Kidney tubule cell (primary cell): ENCODE measurements around the gene CRYZL1.
"Not testable (repeated sequence)": the region's sequence is repeated elsewhere in the genome, so short reads cannot be mapped to it uniquely, and the experiment has no call there.

ENCODE experiments used
- DNase-seq: peaks from one replicate; pipeline ENCODE4 v3.0.0-alpha.2; 2018; ENCODE audit warnings: low spot score

CRYZL1 gene

DNA sequence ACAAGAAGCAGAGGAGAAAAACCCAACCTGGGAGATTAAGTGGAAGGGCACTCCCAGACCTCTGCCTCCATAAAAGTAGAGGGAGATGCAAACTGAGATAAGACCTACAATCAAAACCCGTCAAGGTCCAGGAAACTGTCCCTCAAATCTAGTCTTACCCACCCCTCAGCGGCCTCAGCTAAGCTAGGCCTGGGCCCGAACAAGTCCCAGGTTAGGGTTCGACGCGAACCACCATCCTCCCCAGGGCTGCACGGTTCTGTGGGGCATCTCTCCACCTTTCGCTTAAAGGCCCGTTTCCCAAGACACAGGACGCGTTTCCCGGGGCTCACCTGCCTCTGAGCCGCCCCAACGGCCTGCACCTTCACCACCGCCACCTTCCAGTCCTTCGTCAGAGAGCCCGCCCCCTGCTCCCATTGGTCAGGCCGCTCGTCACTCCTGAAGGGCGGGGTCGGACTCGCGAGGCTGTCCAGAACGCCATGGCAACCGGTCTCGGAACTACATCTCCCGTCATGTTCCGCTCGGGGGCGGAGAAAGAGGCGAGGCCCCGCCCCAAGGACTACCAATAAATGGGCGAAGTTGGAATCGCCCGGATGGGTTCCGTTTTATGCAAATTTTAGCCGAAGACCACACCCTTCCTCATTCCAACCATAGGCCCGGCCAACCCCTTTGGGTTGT is at the start of gene CRYZL1:
CRYZL1 (minus strand) TSS at position 390 of the 675 bp plus-strand sequence. CDS start 10,190 bp downstream, outside the sequence.
- peak; percentile 100 for DNase-seq

DNA sequence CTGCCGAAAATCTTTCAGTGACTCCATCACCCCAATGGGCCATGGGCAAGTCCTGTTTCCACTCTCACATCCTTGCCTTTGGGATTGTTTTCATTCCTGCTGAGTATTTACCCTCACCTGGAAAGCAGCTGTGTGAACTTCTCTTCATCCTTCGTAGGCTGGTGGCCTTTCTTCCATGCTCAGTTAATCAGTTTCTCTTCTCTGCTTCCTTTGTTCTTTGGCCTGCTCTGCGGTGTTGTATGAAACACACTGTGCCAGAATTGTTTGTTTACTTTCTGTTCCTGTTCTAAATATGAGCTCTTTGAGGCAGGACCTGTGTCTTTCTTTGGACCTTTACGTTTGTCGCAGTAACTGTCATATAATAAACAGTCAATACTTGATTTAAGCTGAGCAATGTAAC is 49.3 kb upstream of the CRYZL1 start:
- DNase-seq: no peak

DNA sequence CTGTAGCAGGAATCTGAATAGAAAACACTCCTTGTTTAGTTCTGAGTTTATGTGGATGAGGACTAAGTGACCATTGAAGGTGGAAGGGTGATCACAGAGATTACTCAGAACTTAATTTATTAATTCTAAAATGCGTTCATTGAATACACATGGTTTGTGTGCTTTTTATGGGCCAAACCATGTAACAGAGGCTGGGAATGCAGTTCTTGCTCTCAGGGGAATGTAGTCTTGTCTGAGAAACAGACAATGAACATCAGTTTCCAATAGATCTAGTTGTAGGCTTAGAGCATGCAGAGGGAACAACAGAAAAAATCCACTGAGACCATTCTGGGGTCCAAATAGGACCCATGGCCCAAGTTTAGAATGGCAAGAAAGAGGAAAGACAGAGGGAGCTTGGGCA is 46.8 kb upstream of the CRYZL1 start:
- no peak for DNase-seq

DNA sequence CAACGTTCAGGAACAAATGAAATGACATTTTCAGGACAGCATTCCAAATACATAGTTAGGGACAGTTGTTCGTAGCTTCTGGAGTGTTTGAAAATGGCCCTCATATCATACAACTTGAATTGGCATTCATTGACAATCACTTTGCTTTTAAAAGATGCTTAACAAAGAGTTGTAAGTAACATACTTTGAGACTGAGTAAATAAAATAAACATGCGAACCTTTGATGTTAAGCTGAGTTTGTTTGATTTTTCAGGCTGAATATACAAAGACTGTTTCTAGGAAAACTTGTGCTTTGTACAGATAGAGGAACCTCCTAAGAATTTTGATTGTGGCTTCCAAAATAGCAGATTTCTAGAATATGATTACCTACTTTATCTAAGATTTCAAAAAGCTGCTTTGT is 46.1 kb upstream of the CRYZL1 start:
- no peak for DNase-seq

DNA sequence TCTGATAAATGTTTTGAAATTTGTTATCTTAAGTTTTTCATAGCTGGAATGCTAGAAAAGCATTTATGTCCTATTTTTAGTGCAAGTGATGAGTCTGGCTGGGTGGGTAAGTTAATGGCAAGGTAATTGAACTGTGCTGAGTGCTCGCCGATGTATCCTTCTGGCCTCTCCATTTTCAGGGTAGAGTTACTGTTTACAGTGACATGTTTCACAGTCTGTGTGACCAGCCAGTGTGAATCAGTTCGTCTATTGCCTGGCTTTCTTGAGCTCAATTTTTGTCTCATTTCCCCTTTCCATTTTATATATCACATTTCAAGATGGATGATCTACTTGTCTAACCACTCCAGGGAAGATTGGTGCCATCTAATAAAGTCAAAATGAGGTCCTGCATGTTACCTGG is 44.8 kb upstream of the CRYZL1 start:
- no peak for DNase-seq

DNA sequence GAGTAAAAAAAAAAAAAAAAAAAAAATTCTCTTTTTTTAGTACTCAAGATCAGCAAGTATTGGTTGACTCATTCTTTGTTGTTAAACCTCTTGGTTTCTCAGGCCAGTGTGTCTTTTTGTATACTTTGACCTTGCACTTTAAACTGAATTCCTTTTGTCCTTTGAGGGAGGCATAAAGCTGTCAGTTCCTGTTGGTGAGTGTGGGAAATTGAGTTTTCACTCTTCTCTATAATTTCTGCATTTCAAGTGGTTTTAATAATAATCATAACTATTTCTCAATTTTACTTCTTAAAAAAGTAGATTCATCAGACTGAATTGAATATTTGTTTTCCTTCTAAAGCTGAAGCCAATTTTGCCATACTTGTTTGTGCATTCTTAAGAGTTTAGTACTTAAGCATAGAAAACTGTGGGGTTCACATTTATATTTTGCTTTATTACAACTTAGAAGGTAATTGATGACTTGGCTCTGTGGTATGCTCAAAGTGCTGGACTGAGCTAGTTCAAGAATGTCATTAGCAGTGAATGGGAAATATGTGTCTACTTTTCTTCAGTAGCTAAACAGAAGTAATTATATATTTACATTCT is 44.2 kb upstream of the CRYZL1 start:
- DNase-seq: peak; percentile 62

DNA sequence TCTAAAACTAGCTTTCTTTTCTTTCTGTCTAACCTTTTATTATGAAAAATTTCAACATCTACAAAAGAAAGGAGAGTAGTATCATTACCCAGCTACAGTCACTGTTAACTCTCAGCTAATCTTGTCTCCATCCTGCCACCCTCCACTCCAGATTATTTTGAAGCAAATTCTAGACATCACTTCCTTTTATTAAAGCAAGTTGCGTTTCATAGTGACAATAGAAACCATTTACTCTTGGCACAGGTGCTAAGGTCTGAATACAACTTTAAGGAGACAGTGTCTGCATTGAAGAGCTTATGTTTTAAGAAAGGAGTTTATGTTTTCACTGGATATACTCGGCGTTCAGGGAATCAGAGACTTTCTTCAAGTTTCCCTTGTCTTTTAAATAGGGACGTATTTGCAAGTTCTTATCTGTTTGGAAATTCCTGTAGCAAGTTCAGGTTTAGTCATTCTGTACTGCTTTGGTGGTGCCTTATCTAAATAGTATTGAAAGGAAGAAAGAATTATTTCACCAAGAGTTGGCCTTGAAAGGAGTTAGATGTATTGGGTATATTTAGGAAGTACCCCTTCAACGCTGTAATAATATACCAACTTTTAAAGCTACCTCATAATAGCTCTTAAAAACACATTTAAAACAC is 43.5 kb upstream of the CRYZL1 start:
- no peak for DNase-seq

DNA sequence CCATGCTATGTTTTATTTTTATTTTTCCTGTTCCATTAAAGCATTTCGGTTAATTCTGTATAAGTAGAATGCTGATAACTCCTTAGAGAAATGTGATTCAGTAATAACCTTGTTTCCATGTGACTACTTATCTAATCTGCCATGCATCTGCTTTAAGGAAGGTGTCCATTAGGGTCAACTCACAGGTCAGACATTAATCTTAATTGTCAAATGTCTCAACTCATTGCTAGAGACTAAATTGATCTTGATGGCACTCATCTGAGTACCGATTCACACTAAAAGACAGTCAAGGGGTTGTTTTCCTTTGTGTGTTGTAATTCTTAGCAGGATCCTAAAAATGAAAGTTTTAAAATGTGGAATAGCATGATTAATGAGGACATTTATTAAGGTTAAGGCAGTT is 42.5 kb upstream of the CRYZL1 start:
- no peak for DNase-seq

DNA sequence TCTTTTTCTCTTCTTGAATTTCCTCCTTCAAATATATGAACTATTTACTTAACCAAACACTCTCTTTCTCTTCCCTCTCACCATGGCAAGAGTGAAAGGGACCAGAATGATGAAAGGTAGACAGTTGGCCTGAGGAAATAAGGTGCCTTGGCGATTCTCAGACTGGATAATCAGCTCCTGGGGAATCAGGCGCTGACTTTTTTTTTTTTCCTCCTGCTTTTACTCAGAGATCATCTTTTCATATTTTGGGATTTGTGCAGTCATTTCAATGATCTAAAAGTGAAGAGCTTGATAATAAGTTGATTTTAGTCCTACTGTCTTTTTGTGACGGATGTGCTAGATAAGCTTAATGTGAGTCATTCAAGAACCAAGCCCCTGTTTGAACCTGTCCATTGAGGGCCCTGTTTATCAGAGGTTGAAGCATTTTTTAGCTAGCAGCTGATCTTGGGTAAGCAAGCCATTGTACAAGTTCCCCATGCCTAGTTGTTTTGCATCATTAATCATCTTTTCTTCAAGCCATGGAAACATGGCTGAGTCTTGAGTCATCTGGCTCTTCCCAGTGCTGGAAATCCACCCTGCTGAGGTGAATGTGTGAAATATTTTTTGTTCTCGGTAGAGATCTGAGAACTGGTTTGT is 41.6 kb upstream of the CRYZL1 start:
- DNase-seq: peak; percentile 95

DNA sequence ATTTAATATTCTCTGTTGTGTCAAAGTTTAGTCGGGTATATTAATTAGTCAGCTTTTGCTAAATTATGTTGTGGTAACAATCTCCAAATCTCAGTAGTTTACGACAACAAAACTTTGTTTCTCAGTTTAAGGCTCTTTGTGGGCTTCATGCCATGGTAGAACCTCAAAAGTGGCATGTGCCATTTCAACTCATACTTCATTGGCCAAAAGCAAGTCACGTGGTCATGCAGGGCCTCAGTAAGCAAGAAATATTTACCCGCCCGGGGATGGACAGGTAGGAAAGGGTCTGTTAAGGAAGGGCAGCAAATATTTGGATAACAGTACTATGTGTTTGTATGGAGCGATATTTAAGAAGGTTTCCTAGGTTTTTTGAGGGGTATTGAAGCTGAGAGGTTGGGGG is 39.3 kb upstream of the CRYZL1 start:
- DNase-seq: no peak

DNA sequence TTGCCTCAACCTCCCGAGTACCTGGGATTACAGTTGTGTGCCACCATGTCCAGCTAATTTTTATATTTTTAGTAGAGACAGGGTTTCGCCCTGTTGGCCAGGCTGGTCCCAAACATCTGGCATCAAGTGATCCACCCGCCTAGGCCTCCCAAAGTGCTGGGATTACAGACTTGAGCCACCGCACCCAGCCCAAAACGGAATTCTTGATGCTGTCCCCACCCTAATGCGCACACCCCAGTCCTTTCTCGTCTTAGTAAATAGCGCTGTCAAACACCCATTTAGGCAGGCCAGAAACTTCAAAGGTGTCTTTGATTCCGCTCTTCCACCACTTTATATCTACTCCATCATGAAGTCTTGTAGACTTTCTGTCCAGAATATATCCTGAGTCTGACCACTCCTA is 35.9 kb upstream of the CRYZL1 start:
- no peak for DNase-seq

DNA sequence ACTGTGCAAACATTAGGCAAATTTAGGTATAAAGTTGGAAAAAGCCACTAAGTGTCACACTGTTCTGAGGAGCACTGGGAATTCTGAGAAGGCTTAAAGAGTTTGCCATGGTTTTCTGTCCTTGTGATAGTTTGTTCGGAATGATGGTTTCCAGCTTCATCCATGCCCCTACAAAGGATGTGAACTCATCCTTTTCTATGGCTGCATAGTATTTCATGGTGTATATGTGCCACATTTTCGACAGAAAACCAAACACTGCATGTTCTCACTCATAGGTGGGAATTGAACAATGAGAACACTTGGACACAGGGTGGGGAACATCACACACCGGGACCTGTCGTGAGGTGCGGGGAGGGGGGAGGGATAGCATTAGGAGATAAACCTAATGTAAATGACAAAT is 35.1 kb upstream of the CRYZL1 start:
- not testable (repeated sequence) for DNase-seq

DNA sequence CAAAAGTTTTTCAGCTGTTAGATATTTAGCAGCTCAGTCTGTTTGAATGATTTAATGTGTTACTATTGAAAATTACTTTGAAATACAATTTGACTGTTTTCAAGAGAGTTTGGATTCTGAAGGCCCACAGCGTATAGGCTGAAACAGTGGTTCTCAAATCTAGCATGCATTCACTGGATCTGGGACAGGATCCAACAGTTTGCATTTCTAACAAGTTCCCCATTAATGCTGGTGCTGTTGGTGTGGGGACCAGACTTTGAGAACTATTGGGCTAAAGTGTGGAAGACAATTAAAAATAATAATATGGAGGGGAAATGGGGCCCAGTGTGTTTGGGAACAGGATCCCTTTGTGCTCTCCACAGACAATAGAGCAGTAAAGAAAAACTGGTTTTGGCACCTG is 32.7 kb upstream of the CRYZL1 start:
- no peak for DNase-seq

DNA sequence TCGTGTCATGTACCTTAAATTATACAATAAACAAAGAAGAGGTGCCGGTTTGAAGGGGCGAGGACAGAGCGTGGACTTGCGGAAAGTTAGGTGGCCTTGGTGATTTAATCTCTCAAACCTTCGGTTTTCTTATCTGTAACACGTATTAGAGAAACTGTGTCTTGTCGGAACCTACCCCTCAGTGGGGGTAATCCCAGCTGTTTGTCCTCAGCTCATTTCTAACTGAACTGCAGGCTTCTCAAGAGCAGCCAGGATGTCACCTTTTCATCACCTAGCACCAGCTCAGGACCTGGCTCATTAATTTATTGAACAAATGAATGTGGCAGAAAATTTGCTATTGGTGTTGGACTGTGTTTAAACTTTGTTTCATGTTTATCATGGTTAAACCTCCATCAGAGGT is 31.9 kb upstream of the CRYZL1 start:
- no peak for DNase-seq

DNA sequence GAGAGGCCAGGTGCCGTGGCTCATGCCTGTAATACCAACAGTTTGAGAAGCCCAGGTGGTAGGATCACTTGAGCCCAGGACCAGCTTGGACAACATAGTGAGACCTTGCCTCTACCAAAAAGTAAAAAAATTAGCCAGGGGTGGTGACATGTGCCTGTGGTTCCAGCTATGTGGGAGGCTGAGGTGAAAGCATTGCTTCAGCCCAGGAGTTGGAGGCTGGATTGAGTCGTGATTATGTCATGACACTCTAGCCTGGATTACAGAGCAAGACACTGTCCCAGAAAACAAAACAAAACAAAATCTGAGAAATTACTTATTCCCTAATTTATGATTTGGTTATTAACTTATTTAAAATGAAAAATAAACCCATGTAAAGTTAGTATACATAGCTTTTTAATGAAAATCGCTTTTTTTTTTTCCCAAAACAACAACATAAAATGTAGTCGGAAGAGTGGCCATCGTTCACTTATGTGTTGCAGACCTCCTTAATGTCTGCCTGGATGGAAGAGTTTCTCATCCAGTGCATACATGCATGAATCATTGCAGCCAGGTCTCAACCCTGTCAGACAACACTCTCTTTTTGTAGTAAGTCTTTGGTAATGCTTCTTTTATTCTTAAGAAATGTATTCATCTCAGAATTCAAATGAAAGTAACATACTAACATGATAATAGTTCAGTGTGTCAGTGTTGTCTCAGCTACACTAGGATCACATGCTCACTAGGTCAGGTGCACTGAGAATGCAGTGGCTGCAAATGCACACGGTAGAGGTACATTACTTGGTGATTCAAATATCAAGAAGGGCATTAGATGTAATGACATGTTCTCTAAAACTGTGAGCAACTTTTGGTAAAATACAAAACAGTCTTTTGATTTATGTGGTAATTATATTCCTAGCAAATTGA is 28.8 kb upstream of the CRYZL1 start:
- DNase-seq: peak; percentile 21

DNA sequence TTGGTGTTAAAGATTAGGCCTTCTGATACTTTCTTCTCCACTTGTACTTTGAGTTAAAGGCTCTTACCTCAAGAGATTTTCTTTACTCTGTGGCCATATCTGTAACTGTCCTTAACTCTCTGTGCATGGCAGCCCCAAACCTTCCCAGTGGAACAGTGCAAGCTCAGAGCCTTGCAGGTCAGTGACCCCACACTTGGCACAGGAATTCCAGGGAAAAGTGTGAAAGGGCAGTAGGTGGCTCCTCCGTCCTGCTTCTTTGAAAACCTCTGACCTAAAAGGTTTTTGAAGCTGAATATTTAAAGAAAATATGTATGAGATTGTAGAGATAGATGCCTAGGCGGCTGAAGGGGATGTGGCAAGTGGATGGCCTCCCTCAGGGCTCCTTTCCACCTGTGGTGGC is 27.1 kb upstream of the CRYZL1 start:
- no peak for DNase-seq

DNA sequence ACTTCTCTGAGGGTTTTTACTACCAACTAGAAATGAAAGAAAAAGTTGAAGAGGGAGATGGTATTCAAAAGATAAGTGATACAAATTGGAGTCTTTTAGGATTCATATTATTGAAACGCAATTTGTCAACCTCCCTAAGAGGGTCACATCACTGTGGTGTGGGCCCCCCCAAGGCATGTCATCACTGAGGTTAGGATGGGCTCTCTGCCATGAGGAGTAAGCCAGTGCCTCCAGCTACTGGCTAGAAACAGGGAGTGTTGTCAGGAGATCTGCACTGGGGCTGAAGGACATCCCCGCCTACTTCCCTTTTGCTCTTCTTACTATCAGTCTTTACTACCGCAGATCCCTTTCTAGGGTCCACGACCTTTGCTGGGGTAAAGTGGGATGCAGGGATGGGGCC is 26.6 kb upstream of the CRYZL1 start:
- DNase-seq: no peak

DNA sequence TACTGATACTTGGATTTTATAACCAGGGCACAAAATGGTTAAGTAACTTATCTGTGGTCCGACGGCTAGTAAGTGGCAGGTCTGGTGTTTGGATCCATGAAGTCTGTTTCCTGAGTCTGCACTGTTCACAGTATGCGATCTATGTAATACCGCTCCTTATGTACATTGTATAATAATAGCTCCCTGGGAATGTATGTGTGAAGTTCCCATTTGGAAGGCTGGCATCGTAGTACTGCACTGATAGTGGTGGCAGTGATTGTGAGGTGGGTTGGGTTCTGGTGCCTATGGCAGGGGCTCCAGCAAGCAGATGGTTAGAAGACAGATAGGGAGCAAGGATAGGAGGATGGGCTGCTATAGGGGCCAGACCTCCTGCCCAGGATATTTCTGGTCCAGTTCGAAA is 26.1 kb upstream of the CRYZL1 start:
- DNase-seq: no peak

DNA sequence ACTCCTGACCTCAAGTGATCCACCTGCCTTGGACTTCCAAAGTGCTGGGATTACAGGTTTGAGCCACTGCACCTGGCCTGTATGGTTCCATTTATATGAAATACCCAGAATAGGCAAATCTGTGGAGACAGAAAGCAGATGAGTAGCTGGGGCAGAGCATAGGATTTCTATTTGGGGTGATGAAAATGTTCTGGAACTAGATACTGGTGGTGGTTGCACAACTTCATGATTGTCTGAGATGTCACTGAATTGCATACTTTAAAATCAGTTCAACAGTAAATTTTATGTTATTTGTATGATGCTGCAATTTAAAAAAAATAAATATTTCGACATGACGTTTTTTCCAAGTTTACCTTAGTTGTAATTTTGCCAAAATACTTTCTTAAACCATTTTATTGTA is 24.6 kb upstream of the CRYZL1 start:
- DNase-seq: no peak

DNA sequence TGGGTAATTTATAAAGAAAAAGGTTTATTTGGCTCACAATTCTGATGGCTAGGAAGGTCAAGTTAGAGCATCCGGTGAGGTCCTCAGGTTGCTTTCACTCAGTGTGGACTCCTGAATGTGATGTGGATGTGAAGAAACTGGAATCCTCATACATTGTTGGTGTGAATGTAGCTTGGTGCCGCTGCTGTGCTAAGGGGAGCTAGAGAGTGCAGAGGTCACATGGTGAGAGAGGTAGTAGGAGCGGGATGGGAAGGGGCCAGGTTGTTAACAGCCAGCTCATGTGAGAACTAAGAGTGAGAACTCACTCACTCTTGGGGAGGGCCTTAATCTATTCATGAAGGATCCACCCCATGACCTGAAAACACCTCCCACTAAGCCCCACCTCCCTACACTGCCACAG is 22.6 kb upstream of the CRYZL1 start:
- DNase-seq: no peak

DNA sequence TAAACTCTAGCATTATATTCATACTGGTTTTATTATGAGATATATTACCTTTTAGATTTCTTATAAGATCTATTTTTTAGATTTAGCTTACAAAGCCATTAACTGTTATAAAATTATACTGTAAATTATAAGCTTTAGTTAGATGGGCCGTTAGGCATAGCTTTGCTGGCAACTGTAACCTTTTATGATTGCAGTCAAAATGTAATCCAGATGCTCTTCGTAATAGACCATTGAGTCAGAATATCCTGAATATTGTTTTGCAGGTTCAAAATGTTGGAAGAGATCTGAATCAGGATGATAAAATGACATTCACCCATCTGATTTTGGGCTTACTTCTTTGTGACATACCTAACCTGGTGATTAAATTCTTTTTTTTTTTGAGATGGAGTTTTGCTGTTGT is 21.7 kb upstream of the CRYZL1 start:
- DNase-seq: no peak

DNA sequence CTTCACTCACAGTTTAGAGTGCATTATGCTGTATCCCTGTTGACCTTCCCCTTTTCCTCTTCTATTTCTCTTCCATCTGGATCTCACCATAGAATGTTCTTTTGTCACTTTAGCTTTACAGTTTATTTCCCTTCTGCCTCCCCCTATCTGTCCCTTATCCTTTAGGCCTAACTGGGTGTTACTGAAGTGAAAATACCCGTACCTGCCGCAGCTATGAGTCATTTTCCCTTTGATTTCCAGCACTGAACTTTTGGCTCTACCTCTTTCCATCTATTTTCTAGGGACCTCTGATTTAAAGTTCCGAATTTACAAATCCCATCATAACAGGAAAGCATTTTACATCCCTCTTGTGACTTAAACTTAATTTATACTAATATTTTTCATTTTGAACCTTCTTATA is 20.5 kb upstream of the CRYZL1 start:
- no peak for DNase-seq
